Measurements from ENCODE around the gene C12orf57.
"Not testable (repeated sequence)": the region's sequence is repeated elsewhere in the genome, so short reads cannot be mapped to it uniquely, and the experiment has no call there.

Gene C12orf57, protein sequence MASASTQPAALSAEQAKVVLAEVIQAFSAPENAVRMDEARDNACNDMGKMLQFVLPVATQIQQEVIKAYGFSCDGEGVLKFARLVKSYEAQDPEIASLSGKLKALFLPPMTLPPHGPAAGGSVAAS

DNA sequence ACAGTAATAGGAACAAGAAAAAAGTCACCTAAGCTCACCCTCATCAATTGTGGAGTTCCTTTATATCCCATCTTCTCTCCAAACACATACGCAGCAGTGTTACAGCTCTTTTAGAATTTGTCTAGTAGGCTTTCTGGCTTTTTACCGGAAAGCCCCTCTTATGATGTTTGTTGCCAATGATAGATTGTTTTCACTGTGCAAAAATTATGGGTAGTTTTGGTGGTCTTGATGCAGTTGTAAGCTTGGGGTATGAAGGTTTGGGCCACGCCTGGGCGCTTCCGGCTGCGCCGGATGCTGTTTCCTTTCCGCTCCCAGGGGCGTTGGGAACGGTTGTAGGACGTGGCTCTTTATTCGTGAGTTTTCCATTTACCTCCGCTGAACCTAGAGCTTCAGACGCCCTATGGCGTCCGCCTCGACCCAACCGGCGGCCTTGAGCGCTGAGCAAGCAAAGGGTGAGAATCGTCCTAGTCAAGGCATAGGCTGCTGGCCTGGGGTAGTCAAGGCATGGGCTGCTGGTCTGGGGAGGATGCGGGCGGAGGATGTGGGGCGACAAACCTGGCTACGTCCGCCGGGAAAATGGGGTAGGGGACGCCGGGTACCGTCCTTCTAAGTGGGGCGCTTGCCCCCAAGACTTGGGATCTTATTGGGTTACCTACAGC is at the start of gene C12orf57, which contains the start of gene RNU7-1:
C12orf57 (plus strand) TSS at position 301 of the 659 bp plus-strand sequence; CDS start at position 401, 100 bp downstream.
RNU7-1 (plus strand) TSS at position 95 of the 659 bp plus-strand sequence.
- DNase-seq, result peak; percentile 87

GRCh38 chr12:6894321-6894720 is 49.5 kb upstream of the C12orf57 start:
- no peak for DNase-seq

DNA sequence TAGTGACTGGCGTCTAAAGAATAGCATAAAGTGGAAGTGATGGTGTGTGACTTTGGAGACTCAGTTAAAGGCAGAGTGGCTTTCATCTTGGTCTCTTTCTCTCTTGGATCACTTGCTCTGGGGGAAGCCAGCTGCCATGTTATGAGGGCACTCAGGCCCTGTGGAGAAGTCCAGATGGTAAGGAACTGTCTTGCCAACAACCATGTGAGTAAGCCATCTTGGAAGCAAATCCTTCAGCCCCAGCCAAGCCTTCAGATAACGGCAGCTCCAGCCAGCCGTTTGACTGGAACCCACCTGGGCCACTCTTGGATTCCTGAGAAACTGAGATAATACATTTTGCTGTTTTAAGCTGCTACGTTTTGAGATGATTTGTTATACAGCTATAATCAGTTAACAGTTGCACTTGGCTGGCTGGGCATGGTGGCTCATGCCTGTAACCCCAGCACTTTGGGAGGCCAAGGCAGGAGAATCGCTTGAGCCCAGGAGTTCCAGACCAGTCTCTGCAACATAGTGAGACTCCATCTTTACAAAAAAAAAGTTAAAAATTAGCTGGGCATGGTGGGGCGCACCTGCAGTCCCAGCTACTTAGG is 46.9 kb upstream of the C12orf57 start:
- DNase-seq, result no peak

DNA sequence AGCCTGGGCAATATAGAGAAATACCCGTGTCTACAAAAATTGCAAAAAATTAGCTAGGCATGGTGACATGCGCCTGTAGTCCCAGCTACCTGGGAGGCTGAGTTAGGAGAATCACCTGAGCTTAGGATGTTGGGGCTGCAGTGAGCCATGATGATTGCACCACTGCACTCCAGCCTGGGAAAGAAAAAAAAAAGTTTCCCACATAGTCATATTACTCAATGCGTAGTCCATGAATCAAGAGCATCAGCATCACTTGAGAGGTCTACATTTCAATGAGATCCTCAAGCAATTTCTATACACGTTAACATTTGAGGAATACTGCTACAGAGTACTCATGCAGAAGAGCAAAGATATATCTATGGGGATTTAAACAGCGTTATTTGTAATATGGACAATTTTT is 44.4 kb upstream of the C12orf57 start:
- DNase-seq, result no peak

DNA sequence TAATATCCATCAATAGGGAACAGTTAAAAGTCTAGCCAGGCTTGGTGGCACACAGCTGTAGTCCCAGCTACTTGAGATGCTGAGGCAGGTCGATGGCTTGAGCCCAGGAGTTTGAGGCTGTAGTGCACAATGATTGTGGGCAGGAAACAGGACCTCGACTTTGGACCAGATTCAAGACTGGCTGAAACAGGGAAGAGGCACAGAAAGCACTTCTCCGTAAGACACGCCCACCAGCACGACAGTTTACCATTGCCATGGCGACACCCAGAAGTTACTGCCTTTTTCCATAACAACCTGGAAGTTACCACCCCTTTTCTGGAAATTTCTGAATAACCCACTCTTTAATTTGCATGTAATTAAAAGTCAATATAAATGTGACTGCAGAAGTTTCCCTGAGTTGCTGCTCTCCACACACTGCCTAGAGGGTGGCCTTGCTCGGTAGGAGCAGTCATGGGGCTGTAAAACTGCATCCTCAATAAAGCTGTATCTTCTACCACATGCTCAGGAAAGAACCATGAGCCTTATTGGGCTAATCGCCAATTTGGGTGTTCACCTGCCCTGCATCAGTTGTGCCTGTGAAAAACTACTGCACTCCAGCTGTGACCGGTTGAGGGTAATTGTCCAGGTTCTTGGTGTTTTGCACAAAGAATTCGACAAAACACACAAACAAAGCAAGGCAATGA is 43.8 kb upstream of the C12orf57 start:
- peak; percentile 39 for DNase-seq

GRCh38 chr12:6902448-6902847 is 41.4 kb upstream of the C12orf57 start:
- no peak for DNase-seq

DNA sequence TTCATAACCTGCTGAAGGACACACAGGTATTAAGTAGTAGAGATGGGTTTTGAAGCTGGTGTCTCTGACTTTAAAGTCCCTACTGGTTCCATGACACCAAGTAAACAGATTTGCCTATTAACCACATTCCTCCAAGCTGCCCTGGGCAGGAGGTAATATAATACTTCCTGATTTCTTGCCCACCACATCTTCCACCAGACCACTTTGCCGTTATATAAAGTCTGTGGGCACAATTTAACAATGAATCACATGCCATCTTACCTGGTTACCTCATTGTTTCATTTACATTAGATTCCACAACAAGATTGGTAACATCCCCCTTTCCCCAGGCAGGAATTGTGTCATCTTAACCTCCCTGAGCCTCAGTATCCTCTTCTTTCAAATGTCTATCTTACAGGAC is 40.1 kb upstream of the C12orf57 start:
- DNase-seq, result no peak

GRCh38 chr12:6904280-6905276 is 39.2 kb upstream of the C12orf57 start, which contains the start of gene LRRC23:
LRRC23 (plus strand) TSS chr12:6904822; CDS start chr12:6905634, 812 bp downstream.
- peak; percentile 99 for DNase-seq

- no peak for DNase-seq
Measured at GRCh38 chr12:6905414-6906040, 38.3 kb upstream of the C12orf57 start.

GRCh38 chr12:6908141-6908540 is 35.7 kb upstream of the C12orf57 start:
- DNase-seq, result not testable (repeated sequence)

DNA sequence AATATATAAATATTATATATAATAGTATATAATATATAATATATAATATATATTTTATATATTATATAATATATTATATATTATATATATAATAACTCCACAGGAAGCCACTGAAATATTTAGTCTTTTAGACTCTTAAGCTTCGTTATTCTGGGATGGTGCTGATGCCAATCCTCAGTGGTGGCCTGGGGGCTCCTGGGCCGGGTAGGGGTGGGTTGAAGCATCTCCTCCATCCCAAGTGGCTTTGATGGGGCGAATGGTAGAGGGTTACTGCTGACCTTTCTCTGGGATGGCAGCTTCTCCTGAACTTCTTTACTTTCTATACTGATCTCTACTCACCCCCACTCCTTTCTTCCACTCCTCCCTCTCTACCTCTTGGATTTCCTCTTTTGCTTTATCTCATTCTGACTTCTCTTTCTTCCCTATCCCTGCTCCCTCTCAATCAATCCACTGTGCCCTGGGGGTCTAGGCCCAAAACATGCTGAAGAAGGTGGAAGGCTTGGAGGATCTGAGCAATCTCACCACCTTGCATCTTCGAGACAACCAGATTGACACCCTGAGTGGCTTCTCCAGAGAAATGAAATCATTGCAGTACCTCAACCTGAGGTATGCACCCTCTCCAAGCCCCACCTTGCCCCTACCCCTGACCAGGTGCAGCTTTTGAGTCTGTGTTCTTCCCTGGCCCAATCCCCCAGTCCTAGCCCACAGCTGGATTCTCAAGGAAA is 34.2 kb upstream of the C12orf57 start:
- DNase-seq, result no peak

DNA sequence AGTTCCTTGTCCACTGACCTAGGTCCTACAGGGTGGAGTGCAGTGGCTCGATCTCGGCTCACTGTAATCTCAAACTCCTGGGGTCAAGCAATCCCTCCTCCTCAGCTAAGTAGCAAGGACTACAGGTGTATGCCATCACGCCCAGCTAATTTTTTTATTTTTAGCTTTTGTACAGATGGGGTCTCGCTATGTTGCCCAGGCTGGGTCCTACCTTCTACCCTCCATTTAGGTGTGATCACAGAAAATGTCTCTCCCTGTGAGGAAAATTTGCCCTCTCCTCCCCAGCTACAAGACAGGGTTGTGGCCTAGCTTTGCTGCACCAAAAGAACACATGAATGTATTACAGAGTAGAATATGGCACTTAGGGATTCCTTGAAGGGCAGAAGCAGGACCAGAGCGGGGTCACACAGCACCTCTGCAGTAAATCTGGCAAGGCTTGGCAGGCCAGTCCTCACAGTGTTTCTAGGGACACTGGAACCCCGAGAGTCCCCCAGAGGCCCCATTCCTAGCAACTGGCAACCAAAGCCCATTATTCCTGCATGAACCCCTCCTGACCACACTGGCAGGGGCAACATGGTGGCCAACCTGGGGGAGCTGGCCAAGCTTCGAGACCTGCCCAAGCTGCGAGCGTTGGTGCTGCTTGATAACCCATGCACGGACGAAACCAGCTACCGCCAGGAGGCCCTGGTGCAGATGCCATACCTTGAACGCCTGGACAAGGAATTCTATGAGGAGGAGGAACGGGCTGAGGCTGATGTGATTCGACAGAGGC is 31.5 kb upstream of the C12orf57 start:
- DNase-seq, result no peak

DNA sequence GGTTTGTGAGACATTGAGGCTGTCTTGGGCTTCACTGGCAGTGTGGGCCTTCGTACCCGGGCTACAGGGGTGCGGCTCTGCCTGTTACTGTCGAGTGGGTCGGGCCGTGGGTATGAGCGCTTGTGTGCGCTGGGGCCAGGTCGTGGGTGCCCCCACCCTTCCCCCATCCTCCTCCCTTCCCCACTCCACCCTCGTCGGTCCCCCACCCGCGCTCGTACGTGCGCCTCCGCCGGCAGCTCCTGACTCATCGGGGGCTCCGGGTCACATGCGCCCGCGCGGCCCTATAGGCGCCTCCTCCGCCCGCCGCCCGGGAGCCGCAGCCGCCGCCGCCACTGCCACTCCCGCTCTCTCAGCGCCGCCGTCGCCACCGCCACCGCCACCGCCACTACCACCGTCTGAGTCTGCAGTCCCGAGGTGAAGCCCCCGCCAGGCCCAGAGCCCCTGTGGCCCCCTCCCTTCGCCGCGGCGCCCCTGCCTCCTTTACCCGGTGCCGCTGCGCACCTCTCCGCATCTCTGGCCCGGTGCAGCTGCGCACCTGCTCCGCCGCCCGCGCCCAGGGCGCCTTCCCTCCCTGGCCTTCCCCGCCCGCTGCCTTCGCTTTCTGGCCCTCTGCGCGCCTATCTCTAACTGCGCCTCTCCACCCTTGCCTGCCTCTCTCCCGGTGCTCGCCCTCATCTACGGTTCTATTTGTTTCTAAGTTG is 29.4 kb upstream of the C12orf57 start, which contains the start of gene ENO2:
ENO2 (plus strand) TSS at position 335 of the 701 bp plus-strand sequence. CDS start 1,253 bp downstream, outside the sequence.
- DNase-seq, result peak; percentile 89

GRCh38 chr12:6914947-6915788 is 28.7 kb upstream of the C12orf57 start:
- DNase-seq, result peak; percentile 59

DNA sequence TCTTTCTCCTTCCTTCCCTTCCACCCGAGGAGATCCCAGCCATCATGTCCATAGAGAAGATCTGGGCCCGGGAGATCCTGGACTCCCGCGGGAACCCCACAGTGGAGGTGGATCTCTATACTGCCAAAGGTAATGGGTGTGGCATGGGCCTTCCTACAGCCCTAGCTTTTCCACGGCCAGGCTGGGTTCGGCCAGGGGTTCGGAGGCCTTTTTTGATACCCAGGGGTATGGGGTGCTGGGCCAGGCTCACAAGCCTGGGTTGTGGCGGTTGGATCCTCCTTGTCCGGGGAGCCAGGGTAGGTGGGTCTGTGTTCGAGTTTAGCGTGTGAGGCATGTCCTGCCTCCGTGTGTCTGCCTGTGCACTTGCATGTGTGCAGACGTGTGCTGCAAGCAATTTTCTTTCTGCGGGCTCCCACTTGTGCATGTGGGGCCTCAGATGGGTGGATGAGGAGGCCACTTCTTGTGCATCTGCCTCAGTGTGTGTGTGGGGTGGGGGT is 28.0 kb upstream of the C12orf57 start:
- no peak for DNase-seq

DNA sequence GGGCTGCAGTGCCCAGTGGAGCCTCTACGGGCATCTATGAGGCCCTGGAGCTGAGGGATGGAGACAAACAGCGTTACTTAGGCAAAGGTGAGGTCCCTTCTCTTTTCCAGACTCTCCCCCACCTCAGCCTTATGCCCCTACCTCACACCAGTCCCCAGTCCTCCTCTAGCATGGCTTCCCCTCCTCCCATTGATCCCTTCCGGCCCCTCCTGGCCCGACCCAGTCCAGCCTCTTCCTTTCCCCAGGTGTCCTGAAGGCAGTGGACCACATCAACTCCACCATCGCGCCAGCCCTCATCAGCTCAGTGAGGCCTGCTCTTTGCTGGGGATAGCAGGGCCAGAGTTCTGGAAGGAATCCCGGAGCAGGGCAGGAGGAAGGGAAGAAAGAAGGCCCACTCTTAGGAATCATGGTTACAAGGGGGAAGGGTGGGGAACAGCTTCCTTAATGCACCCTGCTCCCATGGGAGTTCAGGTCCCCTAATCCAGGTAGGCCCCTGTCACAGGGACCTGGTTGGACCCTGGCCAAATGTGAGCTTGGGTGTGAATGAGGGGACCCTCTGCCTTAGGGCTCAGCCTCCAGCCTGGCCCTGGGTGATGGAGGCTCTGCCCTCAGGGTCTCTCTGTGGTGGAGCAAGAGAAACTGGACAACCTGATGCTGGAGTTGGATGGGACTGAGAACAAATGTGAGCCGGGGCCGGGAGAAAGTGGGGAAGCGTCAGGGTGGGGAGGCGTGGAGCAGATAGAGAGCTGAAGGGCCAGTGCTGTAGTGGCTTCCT is 27.2 kb upstream of the C12orf57 start:
- no peak for DNase-seq

GRCh38 chr12:6917491-6918231 is 26.2 kb upstream of the C12orf57 start:
- DNase-seq, result no peak

All from stimulated activated CD4-positive, alpha-beta T cell treated with anti-CD3 and anti-CD28 coated beads, Interleukin-15, amount 100 ng/mL, for 24 hours (primary cell).